SK-N-SH treated with all-trans-retinoic acid at 6 μM for 48 hours (cell line): ENCODE data around the gene GOLGA6L7.
"Not testable (repeated sequence)": the region's sequence is repeated elsewhere in the genome, so short reads cannot be mapped to it uniquely, and the experiment has no call there.

ENCODE experiments used
- CREB5 ChIP-seq: fragments of 250-450 bp; sonication (Bioruptor Pico); IDR thresholded peaks from 2 replicates; pipeline ENCODE4 v1.5.1; 2020; ENCODE audit warnings: low read depth, mild to moderate bottlenecking, moderate library complexity
- GLIS3 ChIP-seq: fragments of 250-450 bp; sonication (Bioruptor Pico); IDR thresholded peaks from 2 replicates; pipeline ENCODE4 v1.5.0; 2020; ENCODE audit warnings: mild to moderate bottlenecking, moderate library complexity
- ISL1 ChIP-seq: fragments of 250-450 bp; sonication (Bioruptor Pico); IDR thresholded peaks from 2 replicates; pipeline ENCODE4 v2.1.2; 2022; ENCODE audit warnings: mild to moderate bottlenecking, moderate library complexity
- OSR1 ChIP-seq: fragments of 250-450 bp; sonication (Bioruptor Pico); IDR thresholded peaks from 2 replicates; pipeline ENCODE4 v1.8.0; 2022; ENCODE audit warnings: moderate library complexity, mild to moderate bottlenecking, inconsistent platforms
- PATZ1 ChIP-seq: fragments of 250-450 bp; sonication (Bioruptor Pico); IDR thresholded peaks from 2 replicates; pipeline ENCODE4 v1.8.0; 2020; ENCODE audit warnings: mild to moderate bottlenecking, moderate library complexity, borderline replicate concordance
- RARB ChIP-seq: fragments of 250-450 bp; sonication (Bioruptor Pico); IDR thresholded peaks from 2 replicates; pipeline ENCODE4 v1.8.0; 2021; ENCODE audit warnings: mild to moderate bottlenecking, moderate library complexity
- SNAI2 ChIP-seq: fragments of 250-450 bp; sonication (Bioruptor Pico); IDR thresholded peaks from 2 replicates; pipeline ENCODE4 v1.5.0; 2020; ENCODE audit warnings: mild to moderate bottlenecking, moderate library complexity
- ZFP3 ChIP-seq: fragments of 250-450 bp; sonication (Bioruptor Pico); IDR thresholded peaks from 2 replicates; pipeline ENCODE4 v1.5.0; 2020; ENCODE audit warnings: mild to moderate bottlenecking, moderate library complexity
- ZNF8 ChIP-seq: fragments of 450-650 bp; formaldehyde crosslinking; IDR thresholded peaks from 2 replicates; pipeline ENCODE4 v1.5.0; 2020; ENCODE audit warnings: mild to moderate bottlenecking, moderate library complexity
- TF ChIP-seq, protein P1 (sequence below): fragments of 250-450 bp; sonication (Bioruptor Pico); IDR thresholded peaks from 2 replicates; pipeline ENCODE4 v1.5.0; 2020; ENCODE audit warnings: mild to moderate bottlenecking, moderate library complexity

GRCh38 chr15:28813392-28813791, 35.1 kb downstream of the GOLGA6L7 start:
- TF ChIP-seq, protein P1, sequence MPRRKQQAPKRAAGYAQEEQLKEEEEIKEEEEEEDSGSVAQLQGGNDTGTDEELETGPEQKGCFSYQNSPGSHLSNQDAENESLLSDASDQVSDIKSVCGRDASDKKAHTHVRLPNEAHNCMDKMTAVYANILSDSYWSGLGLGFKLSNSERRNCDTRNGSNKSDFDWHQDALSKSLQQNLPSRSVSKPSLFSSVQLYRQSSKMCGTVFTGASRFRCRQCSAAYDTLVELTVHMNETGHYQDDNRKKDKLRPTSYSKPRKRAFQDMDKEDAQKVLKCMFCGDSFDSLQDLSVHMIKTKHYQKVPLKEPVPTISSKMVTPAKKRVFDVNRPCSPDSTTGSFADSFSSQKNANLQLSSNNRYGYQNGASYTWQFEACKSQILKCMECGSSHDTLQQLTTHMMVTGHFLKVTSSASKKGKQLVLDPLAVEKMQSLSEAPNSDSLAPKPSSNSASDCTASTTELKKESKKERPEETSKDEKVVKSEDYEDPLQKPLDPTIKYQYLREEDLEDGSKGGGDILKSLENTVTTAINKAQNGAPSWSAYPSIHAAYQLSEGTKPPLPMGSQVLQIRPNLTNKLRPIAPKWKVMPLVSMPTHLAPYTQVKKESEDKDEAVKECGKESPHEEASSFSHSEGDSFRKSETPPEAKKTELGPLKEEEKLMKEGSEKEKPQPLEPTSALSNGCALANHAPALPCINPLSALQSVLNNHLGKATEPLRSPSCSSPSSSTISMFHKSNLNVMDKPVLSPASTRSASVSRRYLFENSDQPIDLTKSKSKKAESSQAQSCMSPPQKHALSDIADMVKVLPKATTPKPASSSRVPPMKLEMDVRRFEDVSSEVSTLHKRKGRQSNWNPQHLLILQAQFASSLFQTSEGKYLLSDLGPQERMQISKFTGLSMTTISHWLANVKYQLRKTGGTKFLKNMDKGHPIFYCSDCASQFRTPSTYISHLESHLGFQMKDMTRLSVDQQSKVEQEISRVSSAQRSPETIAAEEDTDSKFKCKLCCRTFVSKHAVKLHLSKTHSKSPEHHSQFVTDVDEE, result not testable (repeated sequence)
- TF ChIP-seq GLIS3 (CRISPR knock-in tag); ISL1 (CRISPR knock-in tag); PATZ1 (CRISPR knock-in tag); RARB (CRISPR knock-in tag); ZFP3 (CRISPR knock-in tag); SNAI2 (CRISPR knock-in tag); ZNF8 (CRISPR knock-in tag); OSR1; CREB5: not testable (repeated sequence)
